Endometrial microvascular endothelial cells (primary cell): Measurements from ENCODE around the gene TMEM170B. TPM values are rescaled to one million over a fixed set of nuclear protein-coding genes. Genes with fewer than 3 reads are reported as not detected.

Source experiments
- in situ Hi-C: cut with HindIII; loops from 2 replicates; pipeline ENCODE4 v1.10.0; 2017; ENCODE audit warnings: low sequenced_read_pairs, low pct_unique_long_range_greater_than_20kb; ENCODE audit errors: inconsistent ontology term
- total RNA-seq: library from RNA; depleted of rRNA; stranded (reverse); fragments of >200 nt; gene quantifications from one replicate; pipeline ENCODE4 v1.2.3, GENCODE V29; 2015; ENCODE audit errors: inconsistent ontology term

Gene TMEM170B
- total RNA-seq, 1 donor from 2014 or later = 0.93 TPM

DNA sequence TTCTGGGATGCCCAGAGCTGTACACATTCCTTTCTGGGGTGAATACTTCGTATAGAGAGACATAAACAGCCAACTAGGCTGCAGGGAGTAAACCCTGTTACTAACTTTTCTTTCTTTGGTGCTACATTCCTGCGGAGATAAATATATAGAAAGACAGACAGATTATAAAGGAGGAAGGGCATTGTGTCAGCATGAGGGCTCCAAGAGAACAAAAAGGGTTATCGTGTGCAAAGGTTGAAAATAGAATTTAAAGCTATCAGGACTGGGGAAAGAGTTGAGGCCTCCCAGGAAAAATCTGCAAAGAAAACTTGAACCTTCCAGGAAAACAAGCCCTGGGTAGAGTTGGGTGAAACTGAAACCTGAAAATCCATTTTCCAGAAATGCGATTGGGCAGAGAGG, 68.0 kb downstream of the TMEM170B start:
- in situ Hi-C loops = loop anchor here (5.0 to 25.0 kb wide), 4 partner anchors 52 to 982 kb away; partner anchors contain the start of genes EDN1 and HIVEP1

DNA sequence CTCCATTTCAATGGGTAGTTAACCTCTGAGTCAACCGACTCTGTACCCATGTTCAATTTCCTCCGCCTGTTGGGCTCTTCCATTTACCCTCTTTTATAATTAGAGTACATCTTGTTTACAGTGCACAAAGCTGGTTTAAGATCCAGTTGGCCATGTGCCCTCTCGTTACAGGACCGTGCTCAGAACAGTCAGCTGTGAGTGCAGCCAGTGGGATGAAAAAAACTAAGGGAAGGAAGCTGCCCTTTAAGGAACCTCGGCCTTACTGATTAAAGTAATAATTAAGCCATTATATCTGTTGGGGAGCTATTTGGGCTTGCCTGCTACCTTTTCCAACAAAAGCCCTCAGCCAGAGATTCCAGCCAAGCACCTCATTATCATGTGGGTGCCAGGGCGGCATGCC, 68.8 kb downstream of the TMEM170B start:
- in situ Hi-C loops = loop anchor here (5.0 to 25.0 kb wide), 4 partner anchors 51 to 981 kb away; partner anchors contain the start of genes EDN1 and HIVEP1

DNA sequence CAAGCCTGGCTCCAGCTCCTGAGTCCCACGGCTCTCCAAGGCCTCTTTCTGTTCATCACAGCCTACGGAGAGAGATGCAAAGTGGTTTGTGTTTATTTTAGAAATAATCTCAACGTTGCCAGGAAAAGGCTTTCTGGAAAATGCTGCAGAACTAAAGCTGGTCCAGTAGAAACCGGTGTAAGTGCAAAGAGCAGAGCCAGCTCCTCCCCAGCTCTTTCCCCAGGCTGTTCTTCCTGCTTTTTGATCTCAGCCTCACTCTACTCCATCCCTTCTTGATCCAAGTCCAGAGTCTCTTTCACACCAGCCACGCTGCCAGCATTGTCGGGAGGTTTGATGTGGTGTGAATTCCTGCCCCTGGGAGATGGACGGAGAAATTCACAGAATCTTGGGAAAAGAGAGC, 69.8 kb downstream of the TMEM170B start:
- in situ Hi-C loops = loop anchor here (5.0 to 25.0 kb wide), 4 partner anchors 50 to 980 kb away; partner anchors contain the start of genes EDN1 and HIVEP1

GRCh38 chr6:11608600-11609323, 71.2 kb downstream of the TMEM170B start:
- in situ Hi-C loops = loop anchor here (5.0 to 25.0 kb wide), 4 partner anchors 49 to 979 kb away; partner anchors contain the start of genes EDN1 and HIVEP1

DNA sequence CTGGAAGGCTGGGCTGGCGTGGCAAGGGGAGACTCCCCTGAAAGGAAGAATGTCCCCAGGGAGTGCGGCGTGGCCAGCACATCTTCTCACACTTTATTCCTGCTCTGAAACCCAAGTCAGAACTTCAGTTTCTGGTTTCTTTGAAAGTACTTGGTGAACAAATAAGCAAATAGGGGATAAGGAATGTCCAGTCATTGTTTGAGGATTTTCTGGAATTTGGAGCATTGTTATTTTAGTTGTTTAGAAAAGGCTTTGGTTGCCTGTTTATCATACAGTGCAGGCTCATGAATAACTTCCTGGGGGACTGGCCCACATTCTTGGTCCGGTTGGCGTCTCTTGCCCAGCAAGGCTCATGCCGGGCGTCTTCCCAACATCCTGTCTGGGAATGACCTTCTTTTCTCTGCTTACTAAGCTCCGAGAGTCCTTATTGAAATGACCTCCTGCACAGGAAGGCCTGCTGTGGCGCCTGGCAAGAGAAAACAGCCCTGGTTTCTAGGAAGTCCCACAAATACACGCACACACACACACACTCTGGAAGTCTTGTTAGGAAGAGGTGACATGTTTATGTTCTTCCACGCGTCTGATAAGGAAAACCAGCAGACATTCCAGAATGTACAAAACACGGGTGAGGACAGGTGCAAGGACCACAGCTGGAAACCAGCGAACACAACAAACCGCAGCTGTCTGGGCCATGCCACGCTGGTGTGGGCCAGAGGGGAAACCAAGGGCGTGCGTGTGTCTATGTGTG, 71.9 kb downstream of the TMEM170B start:
- in situ Hi-C loops = loop anchor here (5.0 to 25.0 kb wide), 4 partner anchors 48 to 978 kb away; partner anchors contain the start of genes EDN1 and HIVEP1

DNA sequence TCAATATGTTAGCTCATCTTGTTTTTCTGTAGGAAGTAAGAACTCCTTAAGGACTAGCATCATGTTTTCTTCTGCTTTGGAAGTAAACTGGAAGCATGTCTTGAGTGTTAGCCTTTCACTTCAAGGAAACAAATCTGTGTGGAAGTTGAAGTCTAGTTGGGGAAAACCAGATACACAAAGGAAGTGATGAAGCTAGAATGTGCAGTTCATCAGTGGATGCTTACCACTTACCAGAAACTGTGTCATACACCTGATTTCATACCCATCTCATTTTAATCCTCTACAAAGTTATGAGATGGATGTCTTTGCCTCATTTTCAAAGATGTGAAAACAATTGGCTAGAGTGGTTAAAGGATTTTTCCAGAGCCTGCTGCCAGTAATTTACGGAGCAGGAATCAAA, 75.8 kb downstream of the TMEM170B start:
- in situ Hi-C loops = loop anchor here (25.0 kb wide), 3 partner anchors 399 to 974 kb away; partner anchors contain the start of genes EDN1 and HIVEP1

- in situ Hi-C loops = loop anchor here (25.0 kb wide), 3 partner anchors 398 to 973 kb away; partner anchors contain the start of genes EDN1 and HIVEP1
Measured at GRCh38 chr6:11613858-11614257, 76.3 kb downstream of the TMEM170B start.

GRCh38 chr6:11614534-11615213, 77.1 kb downstream of the TMEM170B start:
- in situ Hi-C loops = loop anchor here (25.0 kb wide), 3 partner anchors 398 to 973 kb away; partner anchors contain the start of genes EDN1 and HIVEP1

DNA sequence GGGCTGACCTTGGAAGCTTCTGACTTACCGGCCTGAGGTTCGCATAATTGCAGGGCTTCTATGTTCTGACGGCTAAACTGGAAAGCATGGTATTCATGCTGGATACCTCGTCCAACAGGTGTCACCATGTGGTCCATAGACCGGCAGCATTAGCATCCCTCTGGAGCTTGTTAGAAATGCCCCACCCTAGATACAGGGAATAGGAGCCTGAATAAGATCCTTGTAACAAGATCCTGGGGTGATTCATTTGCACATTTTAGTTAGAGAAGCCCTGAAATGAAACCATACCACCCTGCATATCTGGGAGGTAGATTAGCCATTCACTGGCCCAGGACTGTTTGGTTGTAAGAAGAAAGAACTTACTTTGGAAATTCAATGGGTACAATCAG, 77.7 kb downstream of the TMEM170B start:
- in situ Hi-C loops = loop anchor here (25.0 kb wide), 3 partner anchors 397 to 972 kb away; partner anchors contain the start of genes EDN1 and HIVEP1

- in situ Hi-C loops = loop anchor here (25.0 kb wide), 3 partner anchors 396 to 971 kb away; partner anchors contain the start of genes EDN1 and HIVEP1
Measured at GRCh38 chr6:11616200-11616611, 78.7 kb downstream of the TMEM170B start.

- in situ Hi-C loops = loop anchor here (25.0 kb wide), 3 partner anchors 394 to 969 kb away; partner anchors contain the start of genes EDN1 and HIVEP1
Measured at GRCh38 chr6:11618533-11618932, 81.0 kb downstream of the TMEM170B start.

GRCh38 chr6:11621119-11621518, 83.6 kb downstream of the TMEM170B start:
- in situ Hi-C loops = loop anchor here (25.0 kb wide), 3 partner anchors 391 to 966 kb away; partner anchors contain the start of genes EDN1 and HIVEP1

DNA sequence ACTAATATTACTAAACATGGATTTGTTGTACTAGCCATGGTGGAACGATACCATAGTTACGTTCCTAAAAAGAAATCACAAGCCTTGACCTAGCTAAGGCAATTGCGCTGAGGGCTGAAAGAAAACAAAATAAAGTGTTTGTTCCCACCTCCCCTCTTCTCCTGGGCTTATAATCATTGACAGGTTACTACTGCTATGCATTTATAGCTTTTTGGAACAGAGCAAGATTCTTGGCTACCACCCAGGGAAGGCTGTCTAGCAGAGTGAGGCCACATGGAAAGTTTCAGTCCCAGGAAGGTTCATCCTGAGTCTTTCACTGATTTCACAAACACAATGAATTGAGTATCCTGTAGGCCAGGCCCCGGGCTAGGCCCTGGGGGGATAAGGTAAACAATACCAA, 84.6 kb downstream of the TMEM170B start:
- in situ Hi-C loops = loop anchor here (25.0 kb wide), 3 partner anchors 390 to 965 kb away; partner anchors contain the start of genes EDN1 and HIVEP1

- in situ Hi-C loops = loop anchor here (25.0 kb wide), 3 partner anchors 389 to 964 kb away; partner anchors contain the start of genes EDN1 and HIVEP1
Measured at GRCh38 chr6:11623272-11623671, 85.7 kb downstream of the TMEM170B start.

DNA sequence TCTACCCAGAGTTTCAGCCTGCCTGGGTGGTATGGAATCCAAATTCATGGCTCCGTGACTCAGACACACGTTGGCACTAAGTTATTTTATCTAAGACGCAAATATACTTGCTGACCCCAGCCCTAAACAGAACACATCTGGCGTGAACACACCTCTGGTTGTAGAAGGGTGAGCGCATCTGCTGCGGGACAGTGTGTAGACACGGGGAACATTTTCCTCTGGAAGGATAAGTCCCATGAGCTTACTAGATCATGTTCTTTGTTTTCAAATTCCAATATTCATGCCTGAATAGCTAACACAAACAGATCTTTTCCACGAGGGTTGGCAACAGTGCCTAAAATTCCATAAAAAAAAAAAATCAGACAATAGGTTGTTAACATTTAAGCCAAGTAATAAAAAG, 87.8 kb downstream of the TMEM170B start:
- in situ Hi-C loops = no loop called here

DNA sequence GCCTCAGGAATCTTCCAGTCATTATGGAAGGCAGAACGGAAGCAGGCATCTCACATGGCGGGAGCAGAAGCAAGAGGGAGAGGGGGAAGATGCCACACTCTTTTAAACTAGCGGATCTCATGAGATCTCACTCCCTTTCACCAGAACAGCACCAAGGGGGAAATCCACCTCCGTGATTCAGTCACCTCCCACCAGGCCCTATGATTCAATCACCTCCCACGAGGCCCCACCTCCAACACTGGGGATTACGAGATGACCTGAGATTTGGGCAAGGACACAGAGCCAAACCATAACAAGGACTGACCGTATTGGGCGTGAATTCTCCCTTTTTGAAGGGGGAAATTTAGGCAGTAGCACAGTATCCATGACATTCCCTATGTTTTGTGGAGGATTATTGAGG, 88.8 kb downstream of the TMEM170B start:
- in situ Hi-C loops = no loop called here

GRCh38 chr6:11628562-11628961, 91.0 kb downstream of the TMEM170B start:
- in situ Hi-C loops = no loop called here

DNA sequence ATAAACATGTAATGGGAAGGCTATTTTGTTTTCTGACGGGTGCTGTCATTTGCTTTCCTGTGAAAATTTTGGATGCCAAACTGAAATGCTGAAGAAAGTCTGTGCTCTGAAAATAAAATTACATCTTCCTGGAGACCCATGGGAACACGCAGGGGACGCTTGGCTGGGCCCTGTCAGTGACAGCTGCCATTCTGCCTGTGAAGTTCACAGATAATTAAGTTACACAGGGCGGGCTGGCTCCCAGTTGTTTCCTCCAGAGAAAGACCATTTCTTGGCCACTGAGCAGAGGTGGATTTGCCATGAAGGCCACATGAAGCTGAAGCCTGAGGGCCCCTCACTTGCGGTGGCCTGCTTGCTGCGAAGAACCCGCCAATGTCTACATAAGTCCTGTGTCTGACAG, 93.5 kb downstream of the TMEM170B start:
- in situ Hi-C loops = no loop called here
